Breast epithelium (tissue), 3 donors: ENCODE measurements around the gene TMEM176B.

Experiments
- CTCF ChIP-seq, 3 donors: fragments of 450-650 bp; IDR thresholded peaks; one replicate each; pipeline ENCODE4 v1.5.1; 2016 to 2017; ENCODE audit warnings: antibody characterized with exemption in 3 of 3, mild to moderate bottlenecking in 3 of 3, moderate library complexity in 3 of 3
- POLR2AphosphoS5 ChIP-seq, 3 donors: sonication (generic); formaldehyde crosslinking; IDR thresholded peaks; one replicate each; pipeline ENCODE4 v1.6.1; 2017; ENCODE audit warnings: antibody characterized with exemption in 3 of 3

- TF ChIP-seq CTCF (IDR thresholded peaks at IDR 0.05) (no peak), POLR2AphosphoS5 (IDR thresholded peaks at IDR 0.05) (no peak)
Observed at GRCh38 chr7:150781103-150781502, 19.1 kb downstream of the TMEM176B start.
